Measurements from ENCODE around the gene SLF2.

Gene SLF2

GRCh38 chr10:100912605-100913469, at the start of gene SLF2:
TSS of gene SLF2 (plus strand) at chr10:100912963. CDS start at chr10:100913111, 148 bp downstream.
- peak; percentile 96 for DNase-seq (ENCODE audit: low read depth)

- no peak for DNase-seq (ENCODE audit: low read depth)
Measured at GRCh38 chr10:100863433-100863832, 49.3 kb upstream of the SLF2 start.

GRCh38 chr10:100864036-100864885, 48.5 kb upstream of the SLF2 start:
- DNase-seq (ENCODE audit: low read depth): no peak

GRCh38 chr10:100864978-100865377, 47.8 kb upstream of the SLF2 start:
- DNase-seq (ENCODE audit: low read depth): no peak

GRCh38 chr10:100866010-100866409, 46.8 kb upstream of the SLF2 start:
- no peak for DNase-seq (ENCODE audit: low read depth)

GRCh38 chr10:100866575-100867098, 46.1 kb upstream of the SLF2 start:
- no peak for DNase-seq (ENCODE audit: low read depth)

GRCh38 chr10:100867261-100867963, 45.4 kb upstream of the SLF2 start:
- DNase-seq (ENCODE audit: low read depth): no peak

GRCh38 chr10:100868382-100868781, 44.4 kb upstream of the SLF2 start:
- DNase-seq (ENCODE audit: low read depth): no peak

GRCh38 chr10:100869399-100869798, 43.4 kb upstream of the SLF2 start:
- DNase-seq (ENCODE audit: low read depth): no peak

- no peak for DNase-seq (ENCODE audit: low read depth)
Measured at GRCh38 chr10:100872034-100872791, 40.5 kb upstream of the SLF2 start.

GRCh38 chr10:100873146-100873826, 39.5 kb upstream of the SLF2 start:
- no peak for DNase-seq (ENCODE audit: low read depth)

- no peak for DNase-seq (ENCODE audit: low read depth)
Measured at GRCh38 chr10:100873827-100874326, 38.9 kb upstream of the SLF2 start.

- DNase-seq (ENCODE audit: low read depth): no peak
Measured at GRCh38 chr10:100874702-100875483, 37.9 kb upstream of the SLF2 start.

GRCh38 chr10:100875484-100876166, 37.1 kb upstream of the SLF2 start:
- DNase-seq (ENCODE audit: low read depth): no peak

GRCh38 chr10:100876585-100877460, 35.9 kb upstream of the SLF2 start:
- no peak for DNase-seq (ENCODE audit: low read depth)

GRCh38 chr10:100877461-100877850, 35.3 kb upstream of the SLF2 start:
- DNase-seq (ENCODE audit: low read depth): no peak

GRCh38 chr10:100878291-100878910, 34.4 kb upstream of the SLF2 start:
- peak; percentile 64 for DNase-seq (ENCODE audit: low read depth)
